OCI-LY7 (cell line): ENCODE data around the gene AUNIP.

Experiments
- CTCF ChIP-seq: fragments of 200-600 bp; sonication (generic); conservative IDR thresholded peaks from 2 replicates; pipeline ENCODE4 v1.5.1; 2014; ENCODE audit warnings: mild to moderate bottlenecking, antibody characterized with exemption, low read length, moderate library complexity, mixed read lengths
- EZH2phosphoT487 ChIP-seq: fragments of 200-600 bp; sonication (generic); IDR thresholded peaks from 2 replicates; pipeline ENCODE4 v1.6.1; 2018; ENCODE audit warnings: low read depth, borderline replicate concordance, mild to moderate bottlenecking, mixed run types, antibody characterized with exemption, low read length, moderate library complexity, mixed read lengths

GRCh38 chr1:25871086-25871703, 11.9 kb upstream of the AUNIP start:
- no peak for TF ChIP-seq CTCF
- no peak for TF ChIP-seq EZH2phosphoT487
